Prostate gland (tissue), 2 donors: ENCODE data around the gene ELOVL1.

Source experiments
- CTCF ChIP-seq, 4 experiments: fragments of 200-600 bp in 2 of 4; fragments of 450-650 bp in 2 of 4; sonication (generic) in 2 of 4; IDR thresholded peaks; 1 replicate in 3 of 4; 2 replicates in 1 of 4; pipeline ENCODE4 v1.5.1; 2016 to 2019; ENCODE audit warnings: antibody characterized with exemption in 4 of 4, mild to moderate bottlenecking in 2 of 4, moderate library complexity in 2 of 4
- POLR2A ChIP-seq: fragments of 450-650 bp; IDR thresholded peaks from one replicate; pipeline ENCODE4 v1.6.1; 2016; ENCODE audit warnings: antibody characterized with exemption, mild to moderate bottlenecking
- POLR2AphosphoS5 ChIP-seq: sonication (generic); formaldehyde crosslinking; IDR thresholded peaks from one replicate; pipeline ENCODE4 v1.6.1; 2017; ENCODE audit warnings: antibody characterized with exemption

- TF ChIP-seq CTCF (IDR thresholded peaks at IDR 0.05) (no peak), POLR2A (no peak), POLR2AphosphoS5 (no peak)
Observed at GRCh38 chr1:43350976-43351375, 16.8 kb downstream of the ELOVL1 start.
